ENCODE results near the gene SETD2.
"Not testable (repeated sequence)": the region's sequence is repeated elsewhere in the genome, so short reads cannot be mapped to it uniquely, and the experiment has no call there.

Gene SETD2

DNA sequence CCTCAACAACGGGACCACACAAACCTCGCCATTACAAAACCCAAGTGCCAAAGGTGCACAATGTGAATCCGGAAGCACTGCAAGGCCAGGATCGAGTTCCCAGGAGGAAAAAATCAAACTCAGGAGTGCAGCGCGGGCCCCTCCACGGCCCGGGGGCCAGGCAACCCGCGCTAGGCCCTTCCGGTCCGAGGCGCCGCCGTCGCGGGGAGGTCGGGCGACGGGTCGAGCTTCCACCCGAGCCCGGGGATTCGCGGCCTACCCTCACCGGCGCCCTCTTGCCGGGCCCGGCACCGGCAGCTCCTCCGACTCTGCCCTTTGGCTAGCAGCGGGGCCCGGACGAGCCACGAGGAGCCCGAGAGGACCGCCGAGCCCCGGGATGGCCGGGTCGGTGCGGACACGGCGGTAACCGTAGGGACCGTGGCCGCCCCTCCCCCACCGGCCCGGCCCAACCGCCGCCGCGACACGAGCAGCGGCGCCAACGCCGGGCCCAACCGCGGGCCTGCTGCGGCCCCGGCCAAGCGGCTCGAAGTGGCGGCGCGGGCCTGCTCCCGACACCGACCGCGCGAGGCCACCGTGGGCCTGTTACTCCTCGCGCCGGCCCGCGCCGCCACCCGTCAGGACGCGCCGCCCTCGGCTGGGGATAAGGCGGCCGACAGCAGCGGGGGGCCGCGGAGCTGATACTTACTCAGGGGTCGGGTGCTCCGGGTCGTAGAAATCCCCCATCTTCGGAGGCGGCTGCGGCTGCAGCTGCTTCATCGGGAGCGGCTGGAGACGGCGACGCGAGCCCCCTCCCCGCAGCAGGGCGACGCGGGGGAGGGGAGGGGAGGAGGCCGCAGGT, 525 bp downstream of the SETD2 start:
- H3K27me3 Mint-ChIP-seq, result no peaks in the 10 kb centered on the region
- no peaks in the 10 kb centered on the region for H3K9me3 Mint-ChIP-seq
- peak; percentile 76 for DNase-seq
- H3K4me3 Mint-ChIP-seq, result peak overlapping the region; percentile 99
- H3K27ac Mint-ChIP-seq, result peak overlapping the region; percentile 99
- peaks cover 54% of the 10 kb centered on the region for H3K4me1 Mint-ChIP-seq
- peaks cover 24% of the 10 kb centered on the region for H3K36me3 Mint-ChIP-seq
- CTCF ChIA-PET, result interaction anchor here (0.7 to 1.3 kb wide), 3 partner anchors 14 to 184 kb away, joined by 3 to 4 read pairs (median 4); partner anchors contain the start of gene NBEAL2

DNA sequence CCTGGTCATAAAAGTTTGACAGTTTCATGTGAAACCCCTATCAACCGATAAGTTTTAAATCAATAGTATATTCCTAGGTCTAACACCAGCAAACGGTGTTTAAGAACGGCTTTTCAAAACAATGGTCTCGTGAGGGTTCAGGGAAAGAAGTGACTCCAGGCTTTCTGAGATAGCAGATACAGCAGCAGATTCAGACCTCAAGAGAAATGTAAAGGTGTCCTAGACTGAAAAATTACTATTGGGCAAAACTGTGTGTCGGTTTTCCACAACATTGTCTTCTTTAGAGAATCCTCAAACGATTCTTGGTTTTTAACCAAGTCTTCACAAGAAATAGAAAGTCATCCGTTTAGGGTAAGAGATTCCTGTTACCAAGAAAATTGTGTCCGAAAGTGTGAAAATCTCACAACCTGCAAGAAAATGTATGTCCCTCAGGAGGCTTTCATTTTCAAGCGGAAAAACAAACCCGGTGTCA, 1.2 kb downstream of the SETD2 start:
- no peaks in the 10 kb centered on the region for H3K27me3 Mint-ChIP-seq
- CTCF ChIA-PET, result no interaction called here
- no peaks in the 10 kb centered on the region for H3K9me3 Mint-ChIP-seq
- DNase-seq, result no peak
- H3K4me1 Mint-ChIP-seq, result peaks cover 57% of the 10 kb centered on the region
- H3K36me3 Mint-ChIP-seq, result peaks cover 26% of the 10 kb centered on the region
- peak overlapping the region; percentile 99 for H3K4me3 Mint-ChIP-seq
- H3K27ac Mint-ChIP-seq, result peak overlapping the region; percentile 99

DNA sequence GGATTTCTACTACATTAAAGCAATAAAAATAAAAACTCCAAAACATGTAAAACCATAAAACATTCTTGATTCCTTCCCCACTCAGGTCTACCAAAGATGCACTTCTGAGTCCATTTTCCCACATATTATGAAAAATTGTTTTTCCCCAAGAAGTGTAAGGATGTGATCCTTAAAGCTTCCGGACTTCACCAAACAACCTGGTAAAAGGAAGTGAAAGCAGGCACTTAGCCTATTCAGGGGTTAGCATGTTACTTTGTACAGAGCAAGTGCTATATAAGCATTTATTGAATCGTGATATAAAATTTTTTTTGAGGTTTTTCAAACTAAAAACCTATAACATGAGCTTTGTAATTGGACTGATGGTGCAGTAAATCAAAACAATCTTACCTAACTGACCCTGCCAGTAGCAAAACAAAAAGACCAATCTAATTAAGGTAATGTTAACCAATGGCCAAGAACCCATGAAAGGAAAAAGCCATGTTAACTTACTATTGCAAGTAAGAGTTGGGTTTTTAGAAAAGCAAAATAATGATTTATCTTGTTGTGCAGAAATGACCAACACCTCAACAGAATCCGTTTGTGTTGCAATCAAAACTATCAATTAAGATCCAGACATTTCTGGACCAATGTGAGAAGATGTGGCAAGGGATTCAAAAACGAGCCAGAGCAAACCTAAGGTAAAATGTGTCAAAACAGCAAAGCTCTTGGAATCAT, 1.8 kb downstream of the SETD2 start:
- no peak for DNase-seq
- Mint-ChIP-seq H3K27me3 (no peaks in the 10 kb centered on the region), H3K9me3 (no peaks in the 10 kb centered on the region), H3K4me3 (peak overlapping the region; percentile 99), H3K36me3 (peaks cover 27% of the 10 kb centered on the region), H3K4me1 (peaks cover 57% of the 10 kb centered on the region), H3K27ac (peak overlapping the region; percentile 99)
- CTCF ChIA-PET, result no interaction called here

- CTCF ChIA-PET, result interaction anchor here (0.6 kb wide), 1 partner anchor 294 kb away, joined by 4 read pairs; no protein-coding TSS in a partner anchor
Observed at GRCh38 chr3:47159820-47160219, 4.1 kb downstream of the SETD2 start.

DNA sequence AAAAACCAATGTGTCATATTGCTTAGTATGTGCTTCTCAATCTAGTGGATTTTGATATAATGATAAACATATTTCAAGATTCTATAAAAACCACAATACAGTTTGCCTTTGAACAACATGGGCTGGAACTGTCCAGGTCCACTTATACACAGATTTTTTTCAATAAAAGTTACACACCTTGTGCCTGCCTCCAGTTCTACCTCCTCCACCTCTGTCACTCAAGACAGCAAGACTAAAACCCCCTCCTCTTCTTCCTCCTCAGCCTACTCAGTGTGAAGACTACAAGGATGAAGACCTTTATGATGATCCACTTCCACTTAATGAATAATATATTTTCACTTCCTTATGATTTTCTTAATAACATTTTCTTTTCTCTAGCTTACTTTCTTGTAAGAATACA, 5.7 kb downstream of the SETD2 start:
- Mint-ChIP-seq H3K4me1 (peaks cover 47% of the 10 kb centered on the region), H3K27me3 (no peaks in the 10 kb centered on the region), H3K9me3 (no peaks in the 10 kb centered on the region), H3K36me3 (peaks cover 33% of the 10 kb centered on the region), H3K4me3 (no peak overlapping the region), H3K27ac (no peak overlapping the region)
- CTCF ChIA-PET, result no interaction called here
- no peak for DNase-seq

More at GRCh38 chr3:47159820-47160219, 4.1 kb downstream of the SETD2 start:
- Mint-ChIP-seq H3K27me3 (no peaks in the 10 kb centered on the region), H3K4me1 (peaks cover 47% of the 10 kb centered on the region), H3K4me3 (no peak overlapping the region), H3K27ac (no peak overlapping the region), H3K9me3 (no peaks in the 10 kb centered on the region), H3K36me3 (peaks cover 27% of the 10 kb centered on the region)
- no peak for DNase-seq

DNA sequence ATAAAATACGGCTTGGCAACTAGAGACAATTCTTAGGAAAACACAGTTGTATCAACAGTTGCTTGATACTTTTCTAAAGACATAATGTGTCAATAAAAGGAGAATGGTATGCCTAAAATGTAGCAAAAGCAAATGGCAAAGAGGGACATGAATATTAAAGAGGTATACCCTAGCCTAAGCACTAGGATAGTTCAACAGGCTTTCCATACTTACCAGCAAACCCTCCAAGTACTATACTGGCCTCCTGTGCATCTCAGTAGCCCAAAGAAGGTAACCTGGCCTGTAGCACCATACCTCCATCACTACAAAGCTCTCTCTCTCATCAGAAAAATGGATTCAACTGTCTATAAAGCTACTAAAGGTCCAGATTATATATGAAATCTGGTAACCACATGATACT, 7.5 kb downstream of the SETD2 start:
- H3K4me1 Mint-ChIP-seq, result peaks cover 45% of the 10 kb centered on the region
- no peak for DNase-seq
- no peak overlapping the region for H3K27ac Mint-ChIP-seq
- peaks cover 26% of the 10 kb centered on the region for H3K36me3 Mint-ChIP-seq
- no peak overlapping the region for H3K4me3 Mint-ChIP-seq
- CTCF ChIA-PET, result no interaction called here
- no peaks in the 10 kb centered on the region for H3K27me3 Mint-ChIP-seq
- no peaks in the 10 kb centered on the region for H3K9me3 Mint-ChIP-seq

- Mint-ChIP-seq H3K4me3 (no peak overlapping the region), H3K27me3 (no peaks in the 10 kb centered on the region), H3K36me3 (peaks cover 9% of the 10 kb centered on the region), H3K27ac (no peak overlapping the region), H3K9me3 (no peaks in the 10 kb centered on the region), H3K4me1 (peaks cover 28% of the 10 kb centered on the region)
- CTCF ChIA-PET, result no interaction called here
- DNase-seq, result no peak
Observed at GRCh38 chr3:47152578-47152977, 11.3 kb downstream of the SETD2 start.

DNA sequence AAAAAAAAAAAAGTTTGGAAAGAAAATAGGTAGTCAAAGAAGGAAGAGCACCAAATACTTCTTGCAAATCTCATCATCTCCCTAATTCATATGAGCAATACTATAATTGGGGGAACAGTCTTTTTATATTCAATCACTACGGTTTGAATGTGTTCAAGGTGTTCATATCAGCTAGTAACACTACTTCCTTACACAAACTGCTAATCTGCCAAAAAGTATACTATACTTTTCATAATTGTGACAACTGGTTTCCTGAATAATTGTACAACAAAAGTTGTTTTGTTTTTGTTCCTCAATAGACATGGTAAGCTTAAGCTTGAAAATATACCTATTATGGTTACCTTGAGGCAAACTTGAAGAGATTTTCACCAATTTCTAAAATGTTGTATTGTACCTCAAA, 12.1 kb downstream of the SETD2 start:
- Mint-ChIP-seq H3K9me3 (no peaks in the 10 kb centered on the region), H3K4me1 (peaks cover 28% of the 10 kb centered on the region), H3K27ac (no peak overlapping the region), H3K4me3 (no peak overlapping the region), H3K36me3 (peaks cover 8% of the 10 kb centered on the region), H3K27me3 (no peaks in the 10 kb centered on the region)
- CTCF ChIA-PET, result no interaction called here
- no peak for DNase-seq

DNA sequence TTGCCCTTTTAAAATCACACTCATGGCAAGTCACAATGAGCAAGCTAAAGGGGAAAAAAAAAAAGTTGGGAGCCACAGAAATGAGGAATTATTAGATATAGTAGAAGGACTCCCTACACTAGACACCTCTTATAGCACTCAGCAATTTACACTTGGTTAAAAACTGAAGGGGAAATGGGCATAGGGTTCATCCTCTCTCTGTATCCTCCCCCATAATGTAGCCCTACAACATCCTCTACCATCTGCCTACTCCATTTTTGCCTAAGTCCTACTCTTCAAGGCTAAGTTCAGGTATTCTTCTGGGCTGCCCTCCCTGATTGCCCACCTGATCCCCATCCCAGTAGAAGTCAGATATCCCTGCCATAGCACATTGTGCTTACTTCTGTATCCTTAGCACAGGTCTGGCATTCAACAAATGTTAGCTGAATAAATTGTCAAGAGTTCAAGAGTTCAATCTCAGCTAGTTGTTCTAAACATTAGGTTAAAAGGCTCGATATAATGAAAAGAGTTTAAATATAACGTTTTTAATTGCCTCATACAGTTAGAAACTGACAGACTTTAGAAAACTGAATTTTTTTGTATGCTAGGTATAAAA, 14.5 kb downstream of the SETD2 start:
- no peak overlapping the region for H3K27ac Mint-ChIP-seq
- H3K4me3 Mint-ChIP-seq, result no peak overlapping the region
- CTCF ChIA-PET, result interaction anchor here (1.4 kb wide), 1 partner anchor 14 kb away, joined by 3 read pairs; the partner anchor contains the start of gene SETD2
- H3K27me3 Mint-ChIP-seq, result no peaks in the 10 kb centered on the region
- no peak for DNase-seq
- peaks cover 6% of the 10 kb centered on the region for H3K36me3 Mint-ChIP-seq
- no peaks in the 10 kb centered on the region for H3K9me3 Mint-ChIP-seq
- H3K4me1 Mint-ChIP-seq, result peaks cover 21% of the 10 kb centered on the region

DNA sequence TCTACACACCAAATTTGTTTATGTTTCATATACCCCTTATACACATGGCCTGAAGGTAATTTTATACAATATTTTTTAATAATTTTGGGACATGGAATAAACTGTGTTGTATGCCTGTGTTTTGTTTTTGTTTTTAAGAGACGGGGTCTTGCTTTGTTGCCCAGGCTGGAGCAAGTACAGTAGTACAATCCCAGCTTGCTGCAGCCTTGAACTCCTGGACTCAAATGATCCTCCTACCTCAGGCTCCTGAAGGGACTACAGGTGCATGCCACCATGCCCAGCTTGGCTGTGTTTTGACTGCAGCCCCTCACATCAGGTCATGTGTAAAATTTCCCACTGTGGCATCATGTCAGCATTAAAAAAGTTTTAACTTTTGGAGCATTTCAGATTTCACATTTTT, 18.6 kb downstream of the SETD2 start:
- H3K27ac Mint-ChIP-seq, result no peak overlapping the region
- CTCF ChIA-PET, result interaction anchor here (1.4 kb wide), 1 partner anchor 19 kb away, joined by 4 read pairs; the partner anchor contains the start of gene SETD2
- no peak for DNase-seq
- H3K4me3 Mint-ChIP-seq, result no peak overlapping the region
- no peaks in the 10 kb centered on the region for H3K27me3 Mint-ChIP-seq
- H3K9me3 Mint-ChIP-seq, result no peaks in the 10 kb centered on the region
- no peaks in the 10 kb centered on the region for H3K36me3 Mint-ChIP-seq
- peaks cover 23% of the 10 kb centered on the region for H3K4me1 Mint-ChIP-seq

DNA sequence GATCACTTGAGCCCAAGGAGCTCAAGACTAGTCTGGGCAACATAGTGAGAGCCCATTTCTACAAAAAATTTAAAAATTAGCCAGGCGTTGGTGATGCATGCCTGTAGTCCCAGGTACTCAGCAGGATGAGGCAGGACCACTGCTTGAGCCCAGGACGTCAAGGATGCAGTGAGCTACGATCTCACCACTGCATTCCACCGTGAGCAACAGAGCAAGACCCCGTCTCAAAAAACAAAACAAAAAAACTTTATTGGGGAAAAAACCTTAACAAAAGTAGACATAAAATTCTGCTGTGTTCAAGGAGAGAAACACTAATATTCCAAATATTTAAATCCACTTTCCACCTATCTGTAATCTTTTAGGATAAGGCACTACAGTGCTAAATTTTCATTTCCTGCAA, 20.8 kb downstream of the SETD2 start:
- no peak overlapping the region for H3K27ac Mint-ChIP-seq
- peaks cover 5% of the 10 kb centered on the region for H3K36me3 Mint-ChIP-seq
- CTCF ChIA-PET, result no interaction called here
- H3K9me3 Mint-ChIP-seq, result no peaks in the 10 kb centered on the region
- no peaks in the 10 kb centered on the region for H3K27me3 Mint-ChIP-seq
- no peak for DNase-seq
- H3K4me1 Mint-ChIP-seq, result peaks cover 23% of the 10 kb centered on the region
- no peak overlapping the region for H3K4me3 Mint-ChIP-seq

- DNase-seq, H3K27me3 Mint-ChIP-seq, H3K4me3 Mint-ChIP-seq, H3K27ac Mint-ChIP-seq, H3K9me3 Mint-ChIP-seq, CTCF ChIA-PET, H3K36me3 Mint-ChIP-seq: not testable (repeated sequence)
- H3K4me1 Mint-ChIP-seq, result peaks cover 23% of the 10 kb centered on the region
Observed at GRCh38 chr3:47142536-47142935, 21.4 kb downstream of the SETD2 start.

- not testable (repeated sequence) for DNase-seq, H3K4me3 Mint-ChIP-seq
- peak overlapping the region; percentile 13 for H3K27ac Mint-ChIP-seq
Observed at GRCh38 chr3:47140973-47141461, 22.9 kb downstream of the SETD2 start.

GRCh38 chr3:47140553-47140952, 23.4 kb downstream of the SETD2 start:
- H3K4me1 Mint-ChIP-seq, result peaks cover 31% of the 10 kb centered on the region
- H3K36me3 Mint-ChIP-seq, DNase-seq, H3K27me3 Mint-ChIP-seq, CTCF ChIA-PET, H3K4me3 Mint-ChIP-seq, H3K27ac Mint-ChIP-seq, H3K9me3 Mint-ChIP-seq: not testable (repeated sequence)

More at GRCh38 chr3:47140973-47141461, 22.9 kb downstream of the SETD2 start:
- H3K27me3 Mint-ChIP-seq, H3K9me3 Mint-ChIP-seq, H3K36me3 Mint-ChIP-seq, CTCF ChIA-PET: not testable (repeated sequence)
- H3K4me1 Mint-ChIP-seq, result peaks cover 27% of the 10 kb centered on the region

Data from activated naive CD4-positive, alpha-beta T cell treated with anti-CD3 and anti-CD28 coated beads, Interleukin-2, amount 10 ng/mL, durations not matched to agents 7 days and 5 days (primary cell).